HFFc6 (cell line): ENCODE results near the gene BMP7. TPM values are rescaled to one million over a fixed set of nuclear protein-coding genes. Genes with fewer than 3 reads are reported as not detected.
A peak's percentile ranks its signal among the peaks of the same experiment; 100 is the strongest.

ENCODE experiments used
- DNase-seq: peaks from one replicate; pipeline ENCODE4 v3.0.0-alpha.2; 2018
- H3K27ac Mint-ChIP-seq: 2 replicates; pipeline ENCODE4 v1.8.0; 2020; ENCODE audit warnings: mild to moderate bottlenecking, mixed read lengths
- H3K27me3 Mint-ChIP-seq: 2 replicates; pipeline ENCODE4 v1.8.0; 2021; ENCODE audit warnings: mild to moderate bottlenecking, moderate library complexity, mixed read lengths; ENCODE audit not compliant: insufficient read depth
- H3K36me3 Mint-ChIP-seq: 2 replicates; pipeline ENCODE4 v1.8.0; 2021; ENCODE audit warnings: low read depth, mixed read lengths
- H3K4me1 Mint-ChIP-seq: 2 replicates; pipeline ENCODE4 v1.8.0; 2020; ENCODE audit warnings: low read depth, mixed read lengths
- H3K4me3 Mint-ChIP-seq: 2 replicates; pipeline ENCODE4 v1.8.0; 2020; ENCODE audit warnings: mild to moderate bottlenecking, moderate library complexity, mixed read lengths
- H3K9me3 Mint-ChIP-seq: 2 replicates; pipeline ENCODE4 v1.8.0; 2020; ENCODE audit warnings: mild to moderate bottlenecking, mixed read lengths
- CTCF ChIP-seq: fragments of 200-600 bp; sonication (generic); IDR thresholded peaks from 2 replicates; pipeline ENCODE4 v1.5.0; 2021; ENCODE audit warnings: antibody characterized with exemption, mild to moderate bottlenecking
- total RNA-seq, 6 experiments: library from RNA; stranded (reverse); fragmentation: NEBNext Ultra II Directional; extraction: Animal tissue kit (Norgen Biotek cat#: 25700); gene quantifications; 2 replicates in 1 of 6; 3 replicates in 5 of 6; pipeline ENCODE4 v1.2.3, GENCODE V29; 2021

The BMP7 gene
- total RNA-seq, 6 experiments from 2014 or later: not detected

- Mint-ChIP-seq H3K27me3 (peaks cover 22% of the 10 kb centered on the region), H3K36me3 (no peaks in the 10 kb centered on the region), H3K27ac (no peak overlapping the region), H3K9me3 (no peaks in the 10 kb centered on the region), H3K4me3 (no peak overlapping the region), H3K4me1 (peaks cover 15% of the 10 kb centered on the region)
- no peak for TF ChIP-seq CTCF
- DNase-seq: no peak
Observed at GRCh38 chr20:57213924-57214323, 52.5 kb downstream of the BMP7 start.

- Mint-ChIP-seq H3K4me3 (no peak overlapping the region), H3K9me3 (no peaks in the 10 kb centered on the region), H3K27ac (no peak overlapping the region)
Observed at GRCh38 chr20:57213291-57213690, 53.1 kb downstream of the BMP7 start.

GRCh38 chr20:57212534-57213276 lies 53.7 kb downstream of the BMP7 start:
- peak; percentile 84 for DNase-seq
- Mint-ChIP-seq H3K4me3 (no peak overlapping the region), H3K9me3 (no peaks in the 10 kb centered on the region), H3K27ac (peak overlapping the region; percentile 55; the same call in 1 of the 2 replicates), H3K27me3 (peaks cover 21% of the 10 kb centered on the region), H3K36me3 (no peaks in the 10 kb centered on the region), H3K4me1 (peaks cover 15% of the 10 kb centered on the region)
- TF ChIP-seq CTCF: no peak

More at GRCh38 chr20:57213291-57213690, 53.1 kb downstream of the BMP7 start:
- no peaks in the 10 kb centered on the region for H3K36me3 Mint-ChIP-seq
- DNase-seq: no peak
- H3K4me1 Mint-ChIP-seq: peaks cover 15% of the 10 kb centered on the region
- peaks cover 22% of the 10 kb centered on the region for H3K27me3 Mint-ChIP-seq
- no peak for TF ChIP-seq CTCF

- H3K9me3 Mint-ChIP-seq: peaks cover 6% of the 10 kb centered on the region
- peaks cover 15% of the 10 kb centered on the region for H3K4me1 Mint-ChIP-seq
- peaks cover 5% of the 10 kb centered on the region for H3K36me3 Mint-ChIP-seq
- H3K27ac Mint-ChIP-seq: peak overlapping the region; percentile 55
- no peak for DNase-seq
- TF ChIP-seq CTCF: no peak
- peaks cover 19% of the 10 kb centered on the region for H3K27me3 Mint-ChIP-seq
- H3K4me3 Mint-ChIP-seq: no peak overlapping the region
Observed at GRCh38 chr20:57211908-57212533, 54.4 kb downstream of the BMP7 start.

GRCh38 chr20:57211406-57211805 lies 55.0 kb downstream of the BMP7 start:
- Mint-ChIP-seq H3K4me1 (peaks cover 15% of the 10 kb centered on the region), H3K9me3 (peaks cover 9% of the 10 kb centered on the region), H3K27ac (no peak overlapping the region), H3K27me3 (peaks cover 22% of the 10 kb centered on the region), H3K4me3 (no peak overlapping the region), H3K36me3 (peaks cover 8% of the 10 kb centered on the region)
- no peak for DNase-seq
- no peak for TF ChIP-seq CTCF
